Uterus (tissue), 4 donors: ENCODE data around the gene UBR4. TPM values are rescaled to one million over a fixed set of nuclear protein-coding genes. Genes with fewer than 3 reads are reported as not detected.

ENCODE experiments used
- DNase-seq, 2 donors: peaks; one replicate each; pipeline ENCODE4 v3.0.0-alpha.2; 2019 to 2020
- H3K27ac ChIP-seq, 2 donors: fragments of 200-600 bp; sonication (generic); 1 replicate in 1 of 2; 2 replicates in 1 of 2; pipeline ENCODE4 v1.5.1; 2016 to 2018
- H3K27me3 ChIP-seq, 2 donors: fragments of 200-600 bp; sonication (generic); one replicate each; pipeline ENCODE4 v1.5.1; 2018 to 2019; ENCODE audit warnings: control low read depth in 1 of 2
- H3K36me3 ChIP-seq, 2 donors: fragments of 200-600 bp; sonication (generic); one replicate each; pipeline ENCODE4 v1.5.1; 2019; ENCODE audit warnings: control low read depth in 1 of 2
- H3K4me1 ChIP-seq, 2 donors: fragments of 200-600 bp; sonication (generic); one replicate each; pipeline ENCODE4 v1.5.1; 2018 to 2019; ENCODE audit warnings: control low read depth in 1 of 2
- H3K4me3 ChIP-seq, 2 donors: fragments of 200-600 bp; sonication (generic); 1 replicate in 1 of 2; 2 replicates in 1 of 2; pipeline ENCODE4 v1.5.1; 2018 to 2019; ENCODE audit warnings: mild to moderate bottlenecking in 1 of 2
- H3K9me3 ChIP-seq, 2 donors: fragments of 200-600 bp; sonication (generic); one replicate each; pipeline ENCODE4 v1.5.1; 2019; ENCODE audit warnings: control low read depth in 1 of 2
- CTCF ChIP-seq, 4 experiments: fragments of 200-600 bp in 2 of 4; fragments of 450-650 bp in 2 of 4; sonication (generic) in 2 of 4; IDR thresholded peaks; one replicate each; pipeline ENCODE4 v1.5.1; 2016 to 2019; ENCODE audit warnings: antibody characterized with exemption in 4 of 4, mild to moderate bottlenecking in 2 of 4, moderate library complexity in 1 of 4
- POLR2A ChIP-seq, 2 donors: fragments of 450-650 bp; IDR thresholded peaks; one replicate each; pipeline ENCODE4 v1.6.1; 2016; ENCODE audit warnings: antibody characterized with exemption in 2 of 2, mild to moderate bottlenecking in 1 of 2, moderate library complexity in 1 of 2
- intact Hi-C: fragments of 100-400 bp; cut with DNase I; formaldehyde crosslinking; loops from one replicate; pipeline ENCODE4 v1.15.1; 2023; ENCODE audit warnings: low total_unique reads
- total RNA-seq, 4 donors: library from RNA; depleted of rRNA in 3 of 4; stranded (reverse); fragments of >200 nt in 3 of 4; gene quantifications; one replicate each; pipeline versions ENCODE4 v1.1.0 to v1.2.4, GENCODE V29; 2014 to 2023
- donor health status: DM: yes; HTN: yes; CAD: no.

Gene UBR4
- total RNA-seq, 4 donors from 2014 or later = 50.0 to 161 (median 105) TPM

- Histone ChIP-seq H3K9me3 (no peaks in the 10 kb centered on the region), H3K4me3 (no peak overlapping the region), H3K27ac (peak overlapping the region; percentile 48 to 55), H3K4me1 (no peaks in the 10 kb centered on the region), H3K27me3 (no peaks in the 10 kb centered on the region), H3K36me3 (no peaks in the 10 kb centered on the region)
- TF ChIP-seq POLR2A (IDR thresholded peaks at IDR 0.05) (no peak), CTCF (IDR thresholded peaks at IDR 0.05) (no peak)
- DNase-seq = no peak
- intact Hi-C loops = no loop called here
Measured at GRCh38 chr1:19081218-19081893, 128.7 kb downstream of the UBR4 start.

DNA sequence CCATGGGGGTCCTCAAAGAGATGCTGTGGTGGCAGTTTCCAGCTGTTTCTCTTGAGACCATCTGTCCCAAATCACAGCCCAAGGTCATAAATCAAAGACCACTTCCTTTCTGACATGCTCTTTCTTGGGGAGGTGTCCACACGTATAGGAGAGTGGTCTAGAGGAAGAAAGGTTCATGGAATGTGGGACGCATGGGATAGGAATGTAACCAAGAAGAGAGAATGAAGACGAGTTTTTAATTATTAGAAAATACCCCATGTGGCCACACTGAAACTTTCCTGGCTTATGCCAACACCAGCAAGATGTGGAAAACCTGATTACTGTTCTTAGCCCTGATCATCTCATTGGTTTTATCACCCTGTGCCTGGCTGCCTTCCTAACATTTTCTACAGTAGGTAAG is 129.3 kb downstream of the UBR4 start:
- Histone ChIP-seq H3K27ac (peak overlapping the region; percentile 48 to 55), H3K27me3 (no peaks in the 10 kb centered on the region), H3K4me1 (no peaks in the 10 kb centered on the region), H3K4me3 (no peak overlapping the region), H3K36me3 (no peaks in the 10 kb centered on the region), H3K9me3 (no peaks in the 10 kb centered on the region)
- intact Hi-C loops = no loop called here
- DNase-seq = no peak
- TF ChIP-seq POLR2A (IDR thresholded peaks at IDR 0.05) = no peak
- no peak for TF ChIP-seq CTCF (IDR thresholded peaks at IDR 0.05)

DNA sequence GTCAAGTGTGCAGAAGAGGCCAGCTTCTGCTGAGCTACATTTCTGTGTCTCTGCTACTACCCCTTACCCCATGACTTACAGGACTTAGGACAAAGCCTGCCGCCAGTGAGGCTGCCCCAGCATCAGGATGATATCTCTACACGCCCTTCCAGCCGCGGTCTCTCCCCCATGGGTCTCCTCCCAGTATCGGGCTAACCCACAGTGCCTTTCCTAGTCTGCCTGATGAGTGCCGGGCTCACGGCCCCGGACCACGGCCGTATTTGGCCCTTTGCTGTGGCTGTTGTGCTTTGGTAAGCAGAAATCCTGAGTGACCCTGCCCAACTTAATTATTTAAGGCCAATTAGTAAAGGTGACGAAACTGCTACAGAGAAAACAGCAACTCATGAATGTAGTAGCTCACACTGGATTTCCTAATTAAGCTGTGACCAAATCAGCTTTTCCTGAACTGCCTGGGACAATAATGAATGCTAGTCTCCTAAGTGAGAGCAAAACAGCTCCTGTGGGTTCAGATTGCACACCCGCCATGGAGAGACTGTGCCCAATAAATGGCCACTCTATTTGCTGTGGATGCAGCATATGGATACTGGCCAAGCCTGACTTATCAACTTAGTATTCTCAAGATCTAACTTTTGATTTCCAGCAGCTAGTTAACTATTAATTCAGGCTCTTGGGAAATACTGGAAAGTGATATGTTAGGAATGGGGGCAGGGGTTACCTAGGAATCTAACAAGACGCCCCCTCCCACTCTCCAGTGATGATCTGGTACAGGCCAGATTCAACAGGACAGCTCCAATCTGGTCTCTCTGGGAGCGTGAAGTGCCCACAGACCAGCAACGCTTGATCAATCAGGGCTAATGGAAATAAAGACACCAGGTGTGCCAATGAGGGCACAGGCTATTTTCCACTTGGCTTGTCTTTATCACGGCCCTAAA is 130.3 kb downstream of the UBR4 start:
- Histone ChIP-seq H3K9me3 (no peaks in the 10 kb centered on the region), H3K27me3 (no peaks in the 10 kb centered on the region), H3K27ac (no peak overlapping the region), H3K4me3 (no peak overlapping the region), H3K4me1 (no peaks in the 10 kb centered on the region), H3K36me3 (no peaks in the 10 kb centered on the region)
- intact Hi-C loops = loop anchor here (10.0 kb wide), 1 partner anchor 165 kb away; no protein-coding TSS in a partner anchor
- no peak for DNase-seq
- no peak for TF ChIP-seq CTCF (IDR thresholded peaks at IDR 0.05)
- no peak for TF ChIP-seq POLR2A (IDR thresholded peaks at IDR 0.05)

- Histone ChIP-seq H3K9me3 (no peaks in the 10 kb centered on the region), H3K27me3 (no peaks in the 10 kb centered on the region), H3K4me3 (no peak overlapping the region), H3K27ac (no peak overlapping the region), H3K36me3 (no peaks in the 10 kb centered on the region), H3K4me1 (no peaks in the 10 kb centered on the region)
- intact Hi-C loops = loop anchor here (10.0 kb wide), 1 partner anchor 164 kb away; no protein-coding TSS in a partner anchor
- no peak for DNase-seq
- TF ChIP-seq POLR2A (IDR thresholded peaks at IDR 0.05) = no peak
- no peak for TF ChIP-seq CTCF (IDR thresholded peaks at IDR 0.05)
Measured at GRCh38 chr1:19078536-19078935, 131.5 kb downstream of the UBR4 start.
